DMS 273 treated with DMSO at 0.1 percent for 48 hours (cell line): Measurements from ENCODE around the gene GATD1.

Experiments
- DNase-seq: peaks from one replicate; lab custom pipeline; 2025; lab: John Stamatoyannopoulos, UW

Gene GATD1

GRCh38 chr11:812390-812789 is 35.1 kb upstream of the GATD1 start:
- no peak for DNase-seq

DNA sequence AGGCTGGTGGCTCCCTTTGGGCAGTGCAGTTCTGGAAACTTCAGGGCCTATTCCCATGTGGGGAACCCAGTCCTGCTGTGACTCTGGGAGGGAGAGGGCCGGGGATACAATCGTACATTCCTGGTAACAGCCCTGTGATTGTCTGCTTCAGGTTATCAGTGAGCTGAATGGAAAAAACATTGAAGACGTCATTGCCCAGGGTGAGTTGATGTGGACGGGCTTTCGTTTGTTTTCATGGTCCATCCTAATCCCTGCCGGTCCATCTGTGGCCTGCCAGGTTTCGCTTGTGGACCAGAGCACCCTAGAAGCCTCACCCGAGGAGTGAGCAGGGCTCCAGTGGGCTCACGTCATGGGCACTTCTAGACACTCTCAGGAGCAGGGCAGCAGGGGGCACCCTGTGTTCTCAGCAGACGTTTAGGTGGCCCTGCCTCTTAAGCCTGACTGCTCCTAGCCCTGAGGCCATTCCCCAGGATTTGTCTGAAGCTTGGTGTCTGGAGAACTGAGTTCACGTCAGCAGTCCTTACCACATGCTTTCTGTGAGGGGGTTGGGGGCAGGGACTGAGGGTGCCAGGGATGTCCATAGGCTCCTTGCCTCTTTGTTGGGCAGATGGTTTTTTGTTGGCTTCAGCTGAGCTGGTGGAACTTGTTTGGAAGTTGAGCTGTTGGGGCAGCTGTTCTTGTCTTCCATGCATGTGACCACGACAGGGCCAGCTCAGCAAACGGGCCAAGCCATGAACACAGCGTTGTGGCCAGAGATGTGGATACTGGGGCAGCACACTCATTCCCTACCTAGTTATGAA is 34.4 kb upstream of the GATD1 start:
- no peak for DNase-seq

DNA sequence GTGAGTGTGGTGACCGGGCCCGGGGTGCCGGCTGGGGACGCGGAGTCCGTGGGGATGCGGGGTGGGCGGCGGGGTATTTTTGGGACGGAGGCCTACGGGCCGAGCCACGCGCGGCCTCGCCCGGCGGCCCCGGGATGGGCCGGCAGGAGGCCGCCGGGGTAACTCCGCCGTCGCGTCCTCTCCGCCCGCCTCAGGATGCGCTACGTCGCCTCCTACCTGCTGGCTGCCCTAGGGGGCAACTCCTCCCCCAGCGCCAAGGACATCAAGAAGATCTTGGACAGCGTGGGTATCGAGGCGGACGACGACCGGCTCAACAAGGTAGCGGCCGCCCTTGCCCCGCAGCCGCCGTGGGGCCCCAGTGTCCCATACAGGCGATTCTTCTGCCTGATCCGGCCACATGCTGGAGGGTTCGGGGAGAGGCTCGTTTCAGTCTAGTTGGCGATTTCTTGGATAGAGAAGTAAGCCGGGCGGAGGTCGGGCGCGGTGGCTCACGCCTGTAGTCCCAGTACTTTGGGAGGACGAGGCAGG is 32.8 kb upstream of the GATD1 start:
- DNase-seq = no peak

DNA sequence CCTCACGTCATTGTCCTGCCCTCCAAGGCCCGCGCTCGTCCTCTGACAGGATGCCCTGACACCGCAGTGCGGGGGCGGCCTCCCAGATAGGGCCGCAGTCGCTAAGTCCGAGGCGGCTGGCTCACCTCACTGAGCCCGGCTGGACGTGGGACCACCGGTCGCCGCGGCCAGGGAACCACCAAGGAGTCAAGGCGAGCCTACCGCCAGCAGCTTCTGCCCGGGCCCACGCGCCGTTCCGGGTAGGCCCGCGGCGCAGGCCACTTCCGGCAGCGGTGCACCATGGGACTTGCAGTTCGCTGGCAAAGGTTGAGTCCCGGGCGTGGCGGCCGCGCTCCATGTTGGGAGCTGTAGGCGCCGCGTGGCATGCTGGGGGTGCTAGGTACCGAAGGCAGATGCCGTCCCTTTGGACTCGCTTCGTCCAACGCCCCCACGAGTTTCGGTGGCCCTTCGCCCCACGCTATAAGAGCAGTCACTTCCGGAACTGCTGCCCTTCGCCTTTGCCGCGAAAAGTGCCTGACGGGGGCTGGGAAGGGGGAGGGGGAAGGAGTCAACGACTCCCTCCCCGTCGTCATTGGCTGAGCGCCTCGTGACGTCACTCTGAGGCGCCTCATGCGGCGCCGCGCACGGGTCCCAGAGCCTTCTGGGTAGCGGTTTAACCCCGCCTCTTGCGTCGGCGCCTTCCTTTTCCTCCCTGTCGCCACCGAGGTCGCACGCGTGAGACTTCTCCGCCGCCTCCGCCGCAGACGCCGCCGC is 32.2 kb upstream of the GATD1 start, which contains the start of gene RPLP2:
RPLP2 (plus strand) TSS at position 681 of the 753 bp plus-strand sequence. CDS start 268 bp downstream, outside the sequence.
- DNase-seq = peak; percentile 86

- no peak for DNase-seq
These were observed 31.4 kb upstream of the GATD1 start for GRCh38 chr11:808427-809286.

GRCh38 chr11:804599-804964 is 27.3 kb upstream of the GATD1 start:
- no peak for DNase-seq

DNA sequence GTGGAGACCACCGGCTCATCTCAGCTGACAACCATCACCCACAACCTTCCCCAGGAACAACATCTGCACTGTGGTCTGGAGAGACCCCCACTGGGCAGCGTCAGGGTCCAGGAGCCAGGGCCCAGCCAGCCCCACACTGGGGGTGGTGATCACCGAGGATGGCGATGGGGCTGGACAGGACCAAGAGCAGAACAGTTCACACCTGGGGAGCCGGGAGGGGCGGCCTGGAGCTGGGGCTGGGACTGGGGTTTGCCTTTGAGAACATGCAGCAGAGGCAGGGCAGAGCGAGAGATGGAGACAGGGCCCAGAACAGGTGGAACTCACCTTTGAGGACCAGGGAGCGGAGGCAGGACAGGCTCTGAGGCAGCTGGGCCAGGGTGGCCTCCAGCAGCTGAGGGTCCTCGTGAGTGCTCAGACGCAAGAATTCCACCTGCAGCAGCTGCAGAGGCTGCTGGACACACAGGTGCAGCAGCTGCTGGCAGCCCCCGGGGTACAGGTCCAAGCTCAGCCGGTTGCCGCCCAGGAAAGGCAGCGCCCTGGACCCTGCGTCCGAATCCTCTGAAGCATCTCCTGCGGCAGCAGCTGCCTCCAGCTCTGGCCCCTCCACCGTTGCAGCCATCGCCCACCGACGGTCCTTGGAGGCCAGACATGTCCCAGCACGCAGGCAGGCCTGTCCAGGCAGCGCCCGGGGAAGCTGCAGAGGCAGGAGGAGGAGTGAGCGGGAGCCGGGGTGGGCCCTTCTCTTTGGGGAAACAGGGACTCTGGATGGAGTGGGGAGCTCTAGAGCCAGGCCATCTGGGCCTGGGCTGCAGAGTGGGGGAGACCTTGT is 26.7 kb upstream of the GATD1 start:
- DNase-seq = no peak

DNA sequence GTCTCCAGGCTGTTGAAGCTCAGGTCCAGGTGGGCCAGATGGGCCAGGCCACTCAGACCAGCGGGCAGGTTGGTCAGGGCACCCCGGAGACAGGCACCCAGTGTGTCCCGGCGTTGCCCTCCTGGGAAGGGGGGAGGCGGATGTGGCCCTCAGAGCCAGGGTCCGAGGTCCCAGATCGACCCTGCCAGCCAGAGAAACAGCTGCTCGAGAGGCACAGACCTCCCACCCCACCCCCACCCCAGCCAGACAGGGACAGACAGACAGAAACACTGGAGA is 26.1 kb upstream of the GATD1 start:
- DNase-seq = no peak

DNA sequence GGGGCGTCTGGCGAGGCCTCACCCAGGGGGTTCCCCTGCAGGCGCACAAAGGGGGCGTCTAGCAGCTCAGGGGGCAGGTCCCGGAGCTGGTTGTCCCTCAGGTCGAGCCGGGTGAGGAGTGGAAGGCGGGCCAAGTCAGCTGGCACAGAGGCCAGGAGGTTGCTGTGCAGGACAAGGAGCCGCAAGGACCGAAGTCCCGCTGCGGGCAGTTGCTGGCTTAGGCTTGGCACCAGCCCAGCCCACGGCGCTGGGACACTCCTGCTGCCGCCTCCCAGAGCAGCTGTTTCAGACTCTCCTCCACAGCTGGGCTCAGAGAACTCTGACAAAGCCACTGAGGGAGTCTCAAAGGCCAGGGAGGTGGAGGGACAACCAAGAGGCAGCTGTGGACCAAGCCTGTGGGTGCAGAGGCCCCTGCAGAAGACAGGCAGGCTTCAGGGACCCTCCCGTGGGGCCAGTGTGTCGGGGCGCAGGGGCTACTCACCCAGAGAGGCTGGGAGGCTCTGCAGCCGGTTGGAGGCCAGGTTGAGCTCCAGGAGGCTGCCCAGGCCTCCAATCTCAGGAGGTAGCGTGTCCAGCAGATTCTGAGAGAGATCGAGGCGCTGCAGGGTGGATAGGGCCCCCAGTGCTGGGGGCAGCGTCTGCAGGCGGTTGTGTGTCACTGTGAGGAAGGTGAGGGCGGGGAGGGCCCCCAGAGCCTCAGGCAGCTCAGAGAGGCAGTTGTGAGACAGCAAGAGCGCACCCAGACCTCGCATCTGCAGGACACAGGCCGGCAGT is 25.6 kb upstream of the GATD1 start:
- DNase-seq = no peak

GRCh38 chr11:802018-802617 is 24.8 kb upstream of the GATD1 start:
- no peak for DNase-seq

DNA sequence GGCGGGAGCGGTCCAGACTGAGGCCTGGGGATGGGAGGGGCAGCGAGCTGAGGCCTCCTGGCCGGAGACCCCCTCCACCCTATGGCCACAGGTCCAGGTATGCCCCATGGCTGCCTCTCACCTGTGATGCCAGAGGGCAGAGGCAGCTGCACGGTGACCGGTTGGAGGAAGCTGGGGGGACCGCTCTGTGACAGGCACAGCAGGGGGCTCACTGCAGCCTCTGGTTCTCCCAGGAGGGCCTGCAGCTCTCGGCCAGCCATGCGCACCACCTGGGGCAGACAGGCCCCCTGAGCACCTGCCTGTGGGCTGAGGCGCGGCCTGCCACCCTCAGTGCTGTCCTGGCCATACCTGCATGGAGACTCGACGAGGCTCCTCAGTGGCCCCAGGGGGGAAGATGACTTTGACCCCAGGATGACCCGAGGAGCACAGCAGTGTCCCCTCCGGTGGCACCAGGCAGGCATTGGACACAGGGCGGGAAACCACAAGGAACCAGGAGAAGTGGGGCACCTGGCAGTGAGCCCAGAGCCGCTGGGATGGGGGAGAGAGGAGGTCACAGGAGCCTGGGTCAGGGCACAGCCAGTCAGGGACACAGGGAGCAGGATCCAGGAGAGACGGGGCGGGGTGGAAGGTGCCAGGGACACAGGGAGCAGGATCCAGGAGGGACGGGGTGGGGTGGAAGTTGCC is 24.0 kb upstream of the GATD1 start:
- no peak for DNase-seq

- no peak for DNase-seq
These were observed 23.2 kb upstream of the GATD1 start for GRCh38 chr11:800473-800872.

DNA sequence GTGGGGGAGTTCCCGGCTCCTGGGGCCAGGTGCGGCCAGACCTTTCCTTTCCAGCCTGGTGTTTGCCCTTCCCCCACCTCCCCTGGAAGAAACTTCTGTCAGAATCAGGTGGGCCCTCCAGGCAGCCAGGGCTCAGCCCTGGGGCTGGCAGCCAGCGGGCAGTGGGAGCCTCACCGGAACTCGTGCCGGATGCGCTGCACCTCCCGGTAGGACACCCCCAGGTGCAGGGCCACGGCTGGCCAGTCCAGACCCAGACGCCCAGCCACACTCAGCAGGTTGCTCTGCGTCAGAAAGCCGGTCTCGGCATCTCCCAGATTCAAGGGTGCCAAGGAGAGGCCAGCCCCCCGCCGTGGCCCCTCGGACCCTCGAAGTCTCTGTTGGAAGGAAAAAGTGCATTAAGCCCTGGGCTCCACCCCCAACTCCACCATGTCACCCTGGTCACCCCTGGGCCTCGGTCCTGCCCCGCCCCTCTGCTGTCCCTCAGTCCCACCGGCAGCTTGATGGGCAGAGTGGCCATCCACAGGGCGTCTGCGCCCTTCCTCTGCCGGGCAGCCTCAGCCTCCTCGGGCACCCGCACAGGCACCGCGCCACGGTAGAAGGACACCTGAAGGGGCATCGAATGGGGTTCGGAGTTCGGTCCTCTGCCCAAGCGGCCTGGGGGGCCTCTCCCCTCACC is 22.5 kb upstream of the GATD1 start:
- DNase-seq = no peak

- DNase-seq = no peak
These were observed 20.9 kb upstream of the GATD1 start, which contains the start of gene SLC25A22 for GRCh38 chr11:798093-798713. Gene SLC25A22, minus strand, starts transcription at chr11:798281. Its CDS starts 3,275 bp downstream, at chr11:795006.

- DNase-seq = peak; percentile 77
These were observed 20.2 kb upstream of the GATD1 start for GRCh38 chr11:797296-798092.

- DNase-seq = no peak
These were observed 19.4 kb upstream of the GATD1 start for GRCh38 chr11:796565-797295.
